Uterus (tissue), 2 donors: ENCODE measurements around the gene CHAD.

Source experiments
- CTCF ChIP-seq, 4 experiments: fragments of 200-600 bp in 2 of 4; fragments of 450-650 bp in 2 of 4; sonication (generic) in 2 of 4; IDR thresholded peaks; one replicate each; pipeline ENCODE4 v1.5.1; 2016 to 2019; ENCODE audit warnings: antibody characterized with exemption in 4 of 4, mild to moderate bottlenecking in 2 of 4, moderate library complexity in 1 of 4
- POLR2A ChIP-seq, 2 donors: fragments of 450-650 bp; IDR thresholded peaks; one replicate each; pipeline ENCODE4 v1.6.1; 2016; ENCODE audit warnings: antibody characterized with exemption in 2 of 2, mild to moderate bottlenecking in 1 of 2, moderate library complexity in 1 of 2

GRCh38 chr17:50459756-50460155, 8.9 kb downstream of the CHAD start:
- TF ChIP-seq CTCF (IDR thresholded peaks at IDR 0.05): no peak
- no peak for TF ChIP-seq POLR2A (IDR thresholded peaks at IDR 0.05)
